ENCODE results near the gene DNM2. TPM values are rescaled to one million over a fixed set of nuclear protein-coding genes. Genes with fewer than 3 reads are reported as not detected.

Gene DNM2
- total and polyA plus RNA-seq, 3 donors from 2014 or later, result 166 to 274 (median 226) TPM

- Histone ChIP-seq H3K4me1 (peaks cover 62% of the 10 kb centered on the region), H3K4me3 (no peak overlapping the region), H3K27me3 (no peaks in the 10 kb centered on the region), H3K36me3 (ENCODE audit: low read depth, missing control alignments) (no peaks in the 10 kb centered on the region), H3K27ac (peak overlapping the region; percentile 51 to 55), H3K9me3 (no peaks in the 10 kb centered on the region)
- intact Hi-C loops (cut with DNase I; ENCODE audit: low total_unique reads), result no loop called here
- no peak for DNase-seq
- TF ChIP-seq CTCF (IDR thresholded peaks at IDR 0.05) (no peak), POLR2A (IDR thresholded peaks at IDR 0.05) (no peak)
- WGBS, 2 donors, result 43 to 61% methylated on average over 6 to 9 of the region's 9 CpGs
These were observed 46.5 kb downstream of the DNM2 start for GRCh38 chr19:10764340-10764894.

DNA sequence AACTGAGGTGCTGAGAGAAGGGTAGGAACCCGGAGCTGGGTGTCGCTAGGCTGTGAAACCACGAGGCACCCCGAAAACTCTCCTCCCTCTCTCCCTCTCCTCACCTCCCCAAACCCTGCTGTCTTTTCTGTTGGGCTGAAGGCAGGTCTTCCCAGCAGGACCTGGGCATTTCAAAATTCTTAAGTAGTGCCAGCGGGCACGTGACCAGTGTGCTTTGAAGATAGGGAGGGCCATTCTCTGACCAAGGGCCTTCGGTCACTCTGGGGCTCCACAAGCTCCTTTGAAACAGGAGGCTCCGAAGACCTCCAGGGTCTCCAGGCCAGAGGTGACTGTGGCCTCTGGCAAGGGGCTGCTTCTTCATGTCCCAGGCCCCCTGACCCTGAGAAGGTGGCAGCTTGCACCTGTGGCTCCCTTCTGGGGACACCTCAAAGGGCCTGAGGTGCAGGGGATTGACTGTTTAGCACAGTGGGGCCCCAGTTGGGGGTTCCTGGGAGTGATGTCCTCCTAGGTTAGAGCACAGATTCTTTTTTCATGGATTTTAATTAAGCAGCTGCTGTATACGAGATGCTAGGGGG, 48.3 kb downstream of the DNM2 start:
- 64 to 100% methylated on average over 4 to 9 of the region's 9 CpGs for WGBS, 2 donors
- DNase-seq, result peak; percentile 48
- no peaks in the 10 kb centered on the region for H3K27me3 ChIP-seq
- H3K4me1 ChIP-seq, result peaks cover 69% of the 10 kb centered on the region
- TF ChIP-seq POLR2A (IDR thresholded peaks at IDR 0.05) (no peak), CTCF (IDR thresholded peaks at IDR 0.05) (no peak)
- H3K4me3 ChIP-seq, result no peak overlapping the region
- H3K36me3 ChIP-seq (ENCODE audit: low read depth, missing control alignments), result no peaks in the 10 kb centered on the region
- H3K27ac ChIP-seq, result peak overlapping the region; percentile 83 to 86
- H3K9me3 ChIP-seq, result no peaks in the 10 kb centered on the region
- intact Hi-C loops (cut with DNase I; ENCODE audit: low total_unique reads), result loop anchor here (5.0 kb wide), 1 partner anchor 49 kb away; the partner anchor contains the start of gene DNM2

- Histone ChIP-seq H3K27ac (peak overlapping the region; percentile 83 to 86), H3K36me3 (ENCODE audit: low read depth, missing control alignments) (no peaks in the 10 kb centered on the region), H3K27me3 (no peaks in the 10 kb centered on the region), H3K9me3 (no peaks in the 10 kb centered on the region), H3K4me3 (no peak overlapping the region), H3K4me1 (peaks cover 69% of the 10 kb centered on the region)
- TF ChIP-seq CTCF (IDR thresholded peaks at IDR 0.05) (no peak), POLR2A (IDR thresholded peaks at IDR 0.05) (no peak)
- intact Hi-C loops (cut with DNase I; ENCODE audit: low total_unique reads), result loop anchor here (5.0 kb wide), 1 partner anchor 49 kb away; the partner anchor contains the start of gene DNM2
- WGBS, 2 donors, result 19 to 31% methylated on average over 6 to 10 of the region's 10 CpGs
- DNase-seq, result peak; percentile 73
These were observed 48.9 kb downstream of the DNM2 start for GRCh38 chr19:10766671-10767201.

- Histone ChIP-seq H3K9me3 (no peaks in the 10 kb centered on the region), H3K4me1 (peaks cover 64% of the 10 kb centered on the region), H3K27ac (peak overlapping the region; percentile 83 to 86), H3K4me3 (no peak overlapping the region), H3K27me3 (no peaks in the 10 kb centered on the region), H3K36me3 (ENCODE audit: low read depth, missing control alignments) (no peaks in the 10 kb centered on the region)
- 69 to 74% methylated on average over 9 to 10 of the region's 10 CpGs for WGBS, 2 donors
- DNase-seq, result no peak
- intact Hi-C loops (cut with DNase I; ENCODE audit: low total_unique reads), result loop anchor here (5.0 kb wide), 1 partner anchor 50 kb away; the partner anchor contains the start of gene DNM2
- TF ChIP-seq POLR2A (IDR thresholded peaks at IDR 0.05) (no peak), CTCF (IDR thresholded peaks at IDR 0.05) (no peak)
These were observed 49.8 kb downstream of the DNM2 start for GRCh38 chr19:10767726-10768125.

All from testis (tissue), 3 donors.